HepG2 (cell line): ENCODE data around the gene RAB3D. TPM values are rescaled to one million over a fixed set of nuclear protein-coding genes. Genes with fewer than 3 reads are reported as not detected.
A peak's percentile ranks its signal among the peaks of the same experiment; 100 is the strongest.

ENCODE experiments used
- BCL6 ChIP-seq: IDR thresholded peaks from 2 replicates; pipeline ENCODE4 v1.6.1; 2016; ENCODE audit warnings: missing genetic modification reagents, missing compliant biosample characterization
- DR1 ChIP-seq: sonication (generic); formaldehyde crosslinking; IDR thresholded peaks from 2 replicates; pipeline ENCODE4 v1.8.0; 2021; ENCODE audit warnings: mild to moderate bottlenecking, missing genetic modification reagents, inconsistent platforms
- KLF9 ChIP-seq: IDR thresholded peaks from 2 replicates; pipeline ENCODE4 v1.6.1; 2016; ENCODE audit warnings: low read depth
- NRL ChIP-seq: sonication (generic); formaldehyde crosslinking; IDR thresholded peaks from 2 replicates; pipeline ENCODE4 v1.5.0; 2020; ENCODE audit warnings: missing genetic modification reagents, mild to moderate bottlenecking, moderate library complexity, borderline replicate concordance
- POGK ChIP-seq: sonication (generic); formaldehyde crosslinking; conservative IDR thresholded peaks from 2 replicates; pipeline ENCODE4 v1.8.0; 2022; ENCODE audit warnings: mild to moderate bottlenecking, moderate library complexity, missing genetic modification reagents
- SKIL ChIP-seq: sonication (generic); formaldehyde crosslinking; IDR thresholded peaks from 2 replicates; pipeline ENCODE4 v1.8.0; 2022; ENCODE audit warnings: missing genetic modification reagents, mild to moderate bottlenecking, moderate library complexity, borderline replicate concordance
- SNAPC4 ChIP-seq: sonication (generic); formaldehyde crosslinking; IDR thresholded peaks from 2 replicates; pipeline ENCODE4 v1.4.0; 2020; ENCODE audit warnings: mild to moderate bottlenecking, missing genetic modification reagents
- ZKSCAN8 ChIP-seq: IDR thresholded peaks from 2 replicates; pipeline ENCODE4 v1.6.1; 2016; ENCODE audit warnings: borderline replicate concordance, missing genetic modification reagents, missing compliant biosample characterization
- ZNF333 ChIP-seq: sonication (generic); formaldehyde crosslinking; IDR thresholded peaks from 2 replicates; pipeline ENCODE4 v1.4.0; 2020; ENCODE audit warnings: mild to moderate bottlenecking, missing genetic modification reagents, borderline replicate concordance
- ZNF383 ChIP-seq: sonication (generic); formaldehyde crosslinking; IDR thresholded peaks from 2 replicates; pipeline ENCODE4 v1.4.0; 2020; ENCODE audit warnings: missing genetic modification reagents, mild to moderate bottlenecking, borderline replicate concordance
- ZNF546 ChIP-seq: sonication (generic); formaldehyde crosslinking; conservative IDR thresholded peaks from 2 replicates; pipeline ENCODE4 v1.8.1; 2023; ENCODE audit warnings: mild to moderate bottlenecking, missing genetic modification reagents
- ZNF720 ChIP-seq: sonication (generic); formaldehyde crosslinking; IDR thresholded peaks from 2 replicates; pipeline ENCODE4 v1.4.0; 2020; ENCODE audit warnings: missing genetic modification reagents
- polyA plus RNA-seq, 8 experiments: library from polyadenylated mRNA; depleted of rRNA in 3 of 8; stranded (reverse) in 7 of 8; unstranded in 1 of 8; fragments of >200 nt; fragmentation: Illumina TruSeq in 4 of 8; extraction: Trizol in 4 of 8; gene quantifications; 2 replicates each; pipeline versions ENCODE4 v1.2.1 to v1.2.3, GENCODE V29; 2011 to 2016; ENCODE audit warnings: low read depth in 4 of 8, missing spikeins in 1 of 8, mixed read lengths in 1 of 8; ENCODE audit not compliant: insufficient read depth in 1 of 8
- total RNA-seq, 5 experiments: library from RNA; depleted of rRNA; stranded (reverse); fragments of >200 nt; fragmentation: Illumina TruSeq; extraction: Trizol; gene quantifications; 2 replicates each; pipeline ENCODE4 v1.2.3, GENCODE V29; 2016; ENCODE audit warnings: low read depth in 1 of 5

RAB3D gene
- total and polyA plus RNA-seq, 2 of the 13 experiments (the other 11 are each of a cell fraction or from before 2014, with no cell fraction given) = 2.0 to 16.1 TPM

GRCh38 chr19:11339254-11340098 is at the start of gene RAB3D (continued):
- TF ChIP-seq NRL (CRISPR knock-in tag) (0 out of 2 replicates have a peak, but pooled peaks have one; percentile 12), SKIL (CRISPR knock-in tag) (no peak), ZNF333 (CRISPR knock-in tag) (0 out of 2 replicates have a peak, but pooled peaks have one; percentile 20), SNAPC4 (no peak), ZNF546 (no peak), POGK (CRISPR knock-in tag) (no peak), BCL6 (CRISPR knock-in tag) (no peak), DR1 (CRISPR knock-in tag) (no peak), ZKSCAN8 (CRISPR knock-in tag) (no peak), ZNF383 (no peak), KLF9 (CRISPR knock-in tag) (no peak), ZNF720 (CRISPR knock-in tag) (no peak)
